OCI-LY3 (cell line): ENCODE data around the gene GCNT2.

Source experiments
- EZH2phosphoT487 ChIP-seq: fragments of 200-600 bp; shearing (Covaris generic); IDR thresholded peaks from 2 replicates; pipeline ENCODE4 v1.6.1; 2018; ENCODE audit warnings: antibody characterized with exemption, mixed run types, low read depth
- TF ChIP-seq, protein P1 (sequence below): fragments of 200-600, 300-600 bp; sonication (generic); IDR thresholded peaks from 2 replicates; pipeline ENCODE4 v1.5.1; 2014; ENCODE audit warnings: antibody characterized with exemption, low read length, low read depth

DNA sequence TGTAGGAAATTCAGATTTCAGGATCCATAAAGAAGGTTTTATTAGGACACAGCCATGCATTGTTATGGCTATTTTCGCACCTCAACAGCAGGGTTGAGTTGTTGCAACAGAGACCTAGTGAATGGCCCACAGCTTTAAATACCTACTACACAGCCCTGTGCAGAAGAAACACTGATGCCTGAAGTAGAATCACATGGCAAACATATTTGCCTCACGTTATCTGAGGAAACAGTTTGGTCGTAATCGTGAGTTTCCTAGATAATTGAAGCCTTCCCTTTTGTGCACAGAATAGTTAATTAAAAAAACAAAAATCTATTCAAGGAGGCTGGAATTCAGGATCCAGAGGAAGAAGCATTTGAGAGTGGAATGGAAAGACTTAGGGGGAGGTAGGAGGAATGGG is 55.1 kb downstream of the GCNT2 start:
- TF ChIP-seq, protein P1, sequence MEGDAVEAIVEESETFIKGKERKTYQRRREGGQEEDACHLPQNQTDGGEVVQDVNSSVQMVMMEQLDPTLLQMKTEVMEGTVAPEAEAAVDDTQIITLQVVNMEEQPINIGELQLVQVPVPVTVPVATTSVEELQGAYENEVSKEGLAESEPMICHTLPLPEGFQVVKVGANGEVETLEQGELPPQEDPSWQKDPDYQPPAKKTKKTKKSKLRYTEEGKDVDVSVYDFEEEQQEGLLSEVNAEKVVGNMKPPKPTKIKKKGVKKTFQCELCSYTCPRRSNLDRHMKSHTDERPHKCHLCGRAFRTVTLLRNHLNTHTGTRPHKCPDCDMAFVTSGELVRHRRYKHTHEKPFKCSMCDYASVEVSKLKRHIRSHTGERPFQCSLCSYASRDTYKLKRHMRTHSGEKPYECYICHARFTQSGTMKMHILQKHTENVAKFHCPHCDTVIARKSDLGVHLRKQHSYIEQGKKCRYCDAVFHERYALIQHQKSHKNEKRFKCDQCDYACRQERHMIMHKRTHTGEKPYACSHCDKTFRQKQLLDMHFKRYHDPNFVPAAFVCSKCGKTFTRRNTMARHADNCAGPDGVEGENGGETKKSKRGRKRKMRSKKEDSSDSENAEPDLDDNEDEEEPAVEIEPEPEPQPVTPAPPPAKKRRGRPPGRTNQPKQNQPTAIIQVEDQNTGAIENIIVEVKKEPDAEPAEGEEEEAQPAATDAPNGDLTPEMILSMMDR = no peak
- no peak for TF ChIP-seq EZH2phosphoT487
